Mammary epithelial cell (primary cell): ENCODE measurements around the gene PLCXD3.

Experiments used
- CTCF ChIP-seq, 2 donors: IDR thresholded peaks in 1 of 2; conservative IDR thresholded peaks in 1 of 2; 2 replicates each; pipeline ENCODE4 v1.5.1; 2011 to 2012; ENCODE audit warnings: inconsistent platforms in 2 of 2, low read length in 2 of 2, mild to moderate bottlenecking in 2 of 2, control low read depth in 1 of 2, low read depth in 1 of 2; ENCODE audit not compliant: insufficient read depth in 1 of 2; ENCODE audit errors: extremely low read depth in 1 of 2
- EZH2 ChIP-seq: IDR thresholded peaks from 2 replicates; pipeline ENCODE4 v1.6.1; 2012; ENCODE audit warnings: low read length, inconsistent platforms, borderline replicate concordance

GRCh38 chr5:41527201-41527779, 16.9 kb upstream of the PLCXD3 start:
- TF ChIP-seq CTCF (conservative IDR thresholded peaks at IDR 0.05 in 1 of 2, IDR thresholded peaks at IDR 0.05 in 1 of 2; ENCODE audit: extremely low read depth in 1 of 2, insufficient read depth in 1 of 2, low read depth in 1 of 2, low read length in 2 of 2) (no peak), EZH2 (no peak)
